DMS53 (cell line): Measurements from ENCODE around the gene TEKT3.

Experiments
- DNase-seq: peaks from one replicate; lab custom pipeline; 2025; lab: John Stamatoyannopoulos, UW

The TEKT3 gene

GRCh38 chr17:15291674-15292361, 49.6 kb downstream of the TEKT3 start:
- no peak for DNase-seq

- DNase-seq = no peak
Observed at GRCh38 chr17:15290605-15291004, 50.8 kb downstream of the TEKT3 start.

- peak; percentile 40 for DNase-seq
Observed at GRCh38 chr17:15289285-15290183, 51.9 kb downstream of the TEKT3 start.

GRCh38 chr17:15288859-15289258, 52.5 kb downstream of the TEKT3 start:
- no peak for DNase-seq

- no peak for DNase-seq
Observed at GRCh38 chr17:15287538-15288267, 53.7 kb downstream of the TEKT3 start.

GRCh38 chr17:15285466-15285865, 55.9 kb downstream of the TEKT3 start:
- no peak for DNase-seq

GRCh38 chr17:15284537-15284936, 56.9 kb downstream of the TEKT3 start:
- no peak for DNase-seq

- DNase-seq = no peak
Observed at GRCh38 chr17:15284107-15284506, 57.3 kb downstream of the TEKT3 start.

- no peak for DNase-seq
Observed at GRCh38 chr17:15281909-15282308, 59.5 kb downstream of the TEKT3 start.

- no peak for DNase-seq
Observed at GRCh38 chr17:15278924-15279477, 62.4 kb downstream of the TEKT3 start.

GRCh38 chr17:15278380-15278779, 63.0 kb downstream of the TEKT3 start:
- DNase-seq = no peak

GRCh38 chr17:15274017-15274416, 67.4 kb downstream of the TEKT3 start:
- DNase-seq = no peak

GRCh38 chr17:15273141-15273793, 68.1 kb downstream of the TEKT3 start:
- no peak for DNase-seq

- DNase-seq = no peak
Observed at GRCh38 chr17:15271741-15272140, 69.7 kb downstream of the TEKT3 start.

GRCh38 chr17:15270628-15271381, 70.6 kb downstream of the TEKT3 start:
- DNase-seq = no peak

- no peak for DNase-seq
Observed at GRCh38 chr17:15269780-15270089, 71.7 kb downstream of the TEKT3 start.

- no peak for DNase-seq
Observed at GRCh38 chr17:15269087-15269779, 72.2 kb downstream of the TEKT3 start.

- no peak for DNase-seq
Observed at GRCh38 chr17:15268461-15268860, 72.9 kb downstream of the TEKT3 start.

- DNase-seq = no peak
Observed at GRCh38 chr17:15267996-15268395, 73.4 kb downstream of the TEKT3 start.

GRCh38 chr17:15266325-15267125, 74.9 kb downstream of the TEKT3 start:
- DNase-seq = no peak
